Adrenal gland (tissue), 5 donors: ENCODE results near the gene TMEM135.
"Not testable (repeated sequence)": the region's sequence is repeated elsewhere in the genome, so short reads cannot be mapped to it uniquely, and the experiment has no call there.

Experiments used
- CTCF ChIP-seq, 6 experiments: fragments of 450-650 bp in 4 of 6; fragments of 200-600 bp in 2 of 6; sonication (generic) in 1 of 6; IDR thresholded peaks; 1 replicate in 5 of 6; 2 replicates in 1 of 6; pipeline versions ENCODE4 v1.5.1 to v1.8.0; 2016 to 2021; ENCODE audit warnings: antibody characterized with exemption in 6 of 6, mild to moderate bottlenecking in 2 of 6, moderate library complexity in 1 of 6
- POLR2A ChIP-seq, 2 donors: fragments of 450-650 bp; IDR thresholded peaks; one replicate each; pipeline ENCODE4 v1.6.1; 2017; ENCODE audit warnings: antibody characterized with exemption in 2 of 2, mild to moderate bottlenecking in 2 of 2, moderate library complexity in 1 of 2
- donor health status: DM: no; HTN: no; CAD: no.

GRCh38 chr11:87026415-87026814, 11.3 kb upstream of the TMEM135 start:
- TF ChIP-seq CTCF, POLR2A (IDR thresholded peaks at IDR 0.05): not testable (repeated sequence)
